Stimulated activated CD8-positive, alpha-beta memory T cell treated with anti-CD3 and anti-CD28 coated beads, Interleukin-2, amount 100 ng/mL, for 1 hour (primary cell): ENCODE results near the gene STIM1.
"Not testable (repeated sequence)": the region's sequence is repeated elsewhere in the genome, so short reads cannot be mapped to it uniquely, and the experiment has no call there.

ENCODE experiments used
- DNase-seq, 2 donors: peaks; one replicate each; pipeline ENCODE4 v3.0.0-alpha.2; 2020; ENCODE audit warnings: low read depth in 2 of 2

STIM1 gene

GRCh38 chr11:3885855-3886254 lies 30.4 kb downstream of the STIM1 start:
- DNase-seq, result no peak

DNA sequence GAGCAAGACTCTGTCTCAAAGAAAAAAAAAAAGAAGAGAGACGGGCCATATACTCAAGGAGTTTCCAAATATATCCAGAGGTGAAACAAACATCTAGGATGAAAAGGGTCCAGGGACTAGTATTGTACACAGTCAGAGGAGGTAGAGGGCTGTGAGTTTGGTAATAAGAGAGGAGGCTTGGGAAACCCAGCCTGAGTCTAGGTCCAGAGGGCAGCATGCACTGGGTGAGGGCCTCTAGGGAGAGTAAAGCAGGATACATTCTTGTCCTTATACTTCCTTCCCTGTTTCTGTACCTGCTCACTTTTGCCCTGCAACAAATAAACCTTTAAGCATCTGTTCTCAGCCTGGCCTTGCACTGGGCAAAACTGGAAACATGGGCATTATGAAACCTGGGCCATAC lies 31.5 kb downstream of the STIM1 start:
- DNase-seq, result no peak

GRCh38 chr11:3888876-3889275 lies 33.4 kb downstream of the STIM1 start:
- no peak for DNase-seq

GRCh38 chr11:3890014-3890413 lies 34.5 kb downstream of the STIM1 start:
- no peak for DNase-seq

- DNase-seq, result no peak
Observed at GRCh38 chr11:3890806-3891205, 35.3 kb downstream of the STIM1 start.

GRCh38 chr11:3891751-3892150 lies 36.3 kb downstream of the STIM1 start:
- no peak for DNase-seq

GRCh38 chr11:3892156-3892555 lies 36.7 kb downstream of the STIM1 start:
- DNase-seq, result no peak

DNA sequence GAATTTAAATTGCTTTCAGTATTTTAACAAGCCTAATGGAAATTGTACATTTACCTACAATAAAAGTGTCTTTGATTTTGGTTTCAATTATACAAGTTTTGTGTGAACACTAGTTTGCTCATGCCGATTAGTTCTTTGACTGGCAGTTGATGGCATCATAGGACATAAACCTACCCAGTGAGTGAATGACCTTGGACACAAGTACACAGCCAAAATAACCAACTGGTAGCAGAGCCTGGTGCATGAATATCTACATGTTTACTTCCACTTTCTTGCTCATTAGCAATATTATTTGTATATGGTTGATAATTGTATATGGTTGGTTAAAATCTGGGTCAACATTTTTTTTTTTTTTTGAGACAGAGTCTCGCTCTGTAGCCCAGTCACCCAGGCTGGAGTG lies 37.8 kb downstream of the STIM1 start:
- DNase-seq, result no peak

- DNase-seq, result no peak
Observed at GRCh38 chr11:3894128-3894731, 38.8 kb downstream of the STIM1 start.

GRCh38 chr11:3896644-3897043 lies 41.2 kb downstream of the STIM1 start:
- DNase-seq, result no peak

GRCh38 chr11:3900230-3900629 lies 44.8 kb downstream of the STIM1 start:
- DNase-seq, result not testable (repeated sequence)

GRCh38 chr11:3901249-3902025 lies 46.0 kb downstream of the STIM1 start:
- DNase-seq, result no peak

- no peak for DNase-seq
Observed at GRCh38 chr11:3902441-3902840, 47.0 kb downstream of the STIM1 start.

- DNase-seq, result no peak
Observed at GRCh38 chr11:3903207-3903896, 47.9 kb downstream of the STIM1 start.

- no peak for DNase-seq
Observed at GRCh38 chr11:3904228-3904627, 48.8 kb downstream of the STIM1 start.

DNA sequence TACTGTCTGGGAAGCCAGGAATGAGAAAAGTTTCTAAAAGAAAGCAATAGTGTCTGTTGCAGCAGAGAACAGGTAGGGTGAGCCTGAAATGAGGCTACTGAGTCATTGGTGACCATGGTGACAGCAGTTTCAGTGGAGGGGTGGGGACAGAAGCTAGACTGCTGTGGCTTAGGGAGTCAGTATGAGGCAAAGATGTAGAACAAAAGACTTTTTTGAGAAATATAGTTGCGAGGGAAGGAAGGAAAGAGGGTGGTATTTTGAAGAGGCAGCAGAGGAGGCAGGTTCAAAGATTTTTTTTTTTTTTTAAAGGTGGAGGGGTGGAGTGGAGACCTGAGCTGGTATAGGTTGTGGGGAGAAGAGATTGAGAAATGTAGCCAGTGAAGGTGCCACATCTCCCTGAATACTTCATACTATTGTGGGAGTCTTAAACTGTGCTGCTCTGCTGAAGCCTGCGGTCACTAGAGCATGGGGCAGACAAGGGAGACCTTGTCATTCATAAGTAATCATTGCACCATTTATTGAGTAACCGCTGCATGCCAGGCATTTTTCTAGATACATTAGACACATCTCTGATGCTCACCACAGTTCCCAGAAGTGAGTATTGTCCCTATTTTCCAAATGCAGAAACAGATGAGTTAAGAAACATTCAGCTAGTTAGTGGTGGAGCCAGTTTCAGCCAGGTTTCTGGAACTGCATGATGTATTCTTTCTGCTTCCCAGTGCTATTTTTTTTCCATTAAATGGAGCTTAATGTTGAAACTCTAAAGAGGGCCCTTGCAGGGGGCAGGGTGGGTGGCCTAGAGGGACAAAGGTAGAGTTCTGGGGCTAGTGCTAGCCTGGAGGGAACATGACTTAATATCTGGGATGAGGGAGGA lies 49.9 kb downstream of the STIM1 start:
- peak; percentile 30 to 37 for DNase-seq

DNA sequence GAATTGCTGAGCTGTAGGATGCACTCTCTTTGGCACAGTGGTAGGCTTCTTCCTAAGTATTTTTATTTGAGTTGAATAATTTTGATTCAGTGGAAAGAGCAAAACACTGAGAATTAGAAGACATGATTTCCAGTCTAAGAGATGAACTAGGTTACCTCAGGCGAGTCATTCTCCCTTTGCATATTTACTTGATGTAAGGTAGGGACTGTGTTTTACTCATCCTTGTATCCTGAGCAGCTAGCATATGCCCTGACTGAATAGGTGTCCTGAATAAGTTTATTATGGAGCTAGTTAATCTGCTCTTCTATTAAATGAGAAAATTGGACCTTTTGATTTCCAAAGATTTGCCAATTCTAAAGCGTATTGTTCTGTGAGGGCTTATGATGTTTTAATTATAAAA lies 50.7 kb downstream of the STIM1 start:
- DNase-seq, result no peak

DNA sequence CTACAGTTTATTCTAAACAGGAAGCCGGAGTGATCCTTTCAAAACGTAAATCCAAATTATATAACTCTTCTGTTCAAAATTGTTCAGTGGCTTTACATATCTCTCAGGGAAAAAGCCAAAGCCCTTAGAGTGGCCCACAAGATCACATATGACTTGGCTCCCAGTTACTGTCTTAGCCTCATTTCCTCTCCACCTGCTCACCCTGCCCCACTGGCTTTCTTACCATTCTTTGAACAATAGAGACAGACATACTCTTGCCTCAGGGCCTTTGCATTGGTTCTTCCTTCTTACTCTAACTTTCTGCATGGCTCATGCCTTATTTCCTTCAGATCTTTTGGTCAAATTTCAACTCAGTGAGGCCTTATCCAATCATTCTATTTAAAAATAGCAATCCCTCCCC lies 52.1 kb downstream of the STIM1 start:
- DNase-seq, result no peak

- no peak for DNase-seq
Observed at GRCh38 chr11:3909901-3910300, 54.4 kb downstream of the STIM1 start.

DNA sequence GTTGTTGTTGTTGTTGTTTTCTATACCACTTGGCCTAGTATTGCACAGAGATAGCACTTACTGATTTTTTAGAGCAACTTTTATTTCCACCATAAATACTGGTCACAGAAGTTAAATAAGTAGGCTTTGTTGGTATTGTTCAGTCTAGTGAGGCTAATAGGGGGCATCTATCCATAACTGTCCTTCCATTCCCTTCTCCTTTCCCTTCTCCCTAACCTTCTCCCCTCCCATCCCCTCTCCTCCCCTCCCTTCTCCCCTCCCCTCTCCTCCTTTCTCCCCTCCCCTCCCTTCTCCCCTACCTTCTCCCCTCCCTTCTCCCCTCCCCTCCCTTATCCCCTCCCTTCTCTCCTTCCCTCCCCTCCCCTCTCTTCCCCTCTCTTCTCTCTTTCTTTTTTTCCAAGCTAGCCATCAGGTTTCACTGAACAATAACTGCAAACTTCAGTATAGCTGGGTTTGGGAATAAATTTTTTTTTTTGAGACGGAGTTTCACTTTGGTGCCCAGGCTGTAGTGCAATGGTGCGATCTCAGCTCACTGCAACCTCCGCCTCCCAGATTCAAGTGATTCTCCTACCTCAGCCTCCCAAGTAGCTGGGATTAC lies 56.5 kb downstream of the STIM1 start:
- no peak for DNase-seq

DNA sequence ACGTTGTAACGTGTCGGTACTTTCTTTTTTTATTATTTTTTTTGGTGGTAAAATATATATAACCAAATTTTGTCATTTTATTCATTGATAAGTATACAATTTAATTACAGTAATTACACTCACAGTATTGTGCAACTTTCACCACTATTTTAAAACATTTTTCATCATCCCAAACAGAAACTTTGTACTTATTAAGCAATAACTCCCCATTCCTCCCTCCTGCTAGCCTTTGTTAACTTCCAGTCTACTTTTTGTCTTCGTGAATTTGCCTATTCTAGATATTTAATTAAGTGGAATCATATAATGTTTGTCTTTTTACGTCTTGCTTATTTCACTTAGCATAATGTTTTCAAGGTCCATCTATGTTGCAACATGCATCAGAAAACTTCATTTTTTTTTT lies 58.5 kb downstream of the STIM1 start:
- DNase-seq, result no peak

DNA sequence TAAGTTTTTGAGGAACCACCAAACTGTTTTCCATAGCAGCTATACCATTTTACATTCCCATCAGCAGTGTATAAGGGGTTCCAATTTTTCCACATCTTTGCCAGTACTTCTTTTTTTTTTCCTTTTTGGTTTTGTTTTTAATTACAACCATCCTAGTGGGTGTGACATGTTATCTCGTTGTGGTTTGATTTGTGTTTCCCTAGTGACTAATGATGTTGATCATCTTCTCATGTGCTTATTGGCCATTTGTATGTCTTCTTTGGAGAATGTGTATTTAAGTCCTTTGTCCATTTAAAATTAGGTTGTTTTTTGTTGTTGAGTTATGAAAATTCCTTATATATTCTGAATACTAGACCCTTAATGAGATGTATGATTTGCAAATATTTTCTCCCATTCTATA lies 59.3 kb downstream of the STIM1 start:
- DNase-seq, result no peak
